ENCODE data around the gene SHROOM1.
A peak's percentile ranks its signal among the peaks of the same experiment; 100 is the strongest.
"Not testable (repeated sequence)": the region's sequence is repeated elsewhere in the genome, so short reads cannot be mapped to it uniquely, and the experiment has no call there.

Gene SHROOM1

DNA sequence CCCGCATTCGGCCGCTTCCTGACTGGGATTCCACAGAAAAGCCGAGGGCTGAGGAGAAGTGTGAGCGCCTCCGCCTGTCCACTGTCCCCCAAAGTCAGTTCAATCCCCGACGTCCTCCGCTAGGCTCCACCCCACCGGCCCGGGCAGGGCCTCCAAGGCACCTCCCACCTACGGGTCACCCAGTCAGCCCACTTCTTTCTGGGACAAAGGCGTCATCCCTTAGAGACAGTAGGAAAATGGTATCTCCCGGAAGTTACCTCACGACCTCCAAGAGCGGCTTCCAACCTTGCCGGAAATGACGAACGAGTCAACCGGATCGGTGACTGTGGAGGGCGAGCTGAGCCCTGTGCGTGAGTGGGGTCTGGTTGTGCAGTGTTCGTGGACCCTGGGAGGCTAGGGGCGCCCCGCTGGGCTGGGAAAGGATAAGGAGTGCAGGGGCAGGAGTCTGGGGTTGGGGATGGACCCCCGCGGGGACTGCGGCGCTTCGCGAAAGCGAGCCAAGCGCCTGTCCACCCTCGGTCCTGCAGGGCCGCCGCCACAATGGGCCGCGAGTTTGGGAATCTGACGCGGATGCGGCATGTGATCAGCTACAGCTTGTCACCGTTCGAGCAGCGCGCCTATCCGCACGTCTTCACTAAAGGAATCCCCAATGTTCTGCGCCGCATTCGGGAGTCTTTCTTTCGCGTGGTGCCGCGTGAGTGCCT lies 36.0 kb upstream of the SHROOM1 start, which contains the start of the genes GDF9 and UQCRQ:
Gene GDF9, minus strand, starts transcription at position 128 of the 704 bp plus-strand sequence. CDS start 1,936 bp downstream, outside the sequence.
Gene UQCRQ, plus strand, starts transcription at position 301 of the 704 bp plus-strand sequence. Its CDS starts 240 bp downstream, at position 541.
- TF ChIP-seq POLR2A (IDR thresholded peaks at IDR 0.05; ENCODE audit: extremely low read depth, insufficient read length) (peak; percentile 93), MYC (IDR thresholded peaks at IDR 0.05; ENCODE audit: low read depth, low read length) (peak; percentile 75)
- TF ChIP-seq, protein P1, sequence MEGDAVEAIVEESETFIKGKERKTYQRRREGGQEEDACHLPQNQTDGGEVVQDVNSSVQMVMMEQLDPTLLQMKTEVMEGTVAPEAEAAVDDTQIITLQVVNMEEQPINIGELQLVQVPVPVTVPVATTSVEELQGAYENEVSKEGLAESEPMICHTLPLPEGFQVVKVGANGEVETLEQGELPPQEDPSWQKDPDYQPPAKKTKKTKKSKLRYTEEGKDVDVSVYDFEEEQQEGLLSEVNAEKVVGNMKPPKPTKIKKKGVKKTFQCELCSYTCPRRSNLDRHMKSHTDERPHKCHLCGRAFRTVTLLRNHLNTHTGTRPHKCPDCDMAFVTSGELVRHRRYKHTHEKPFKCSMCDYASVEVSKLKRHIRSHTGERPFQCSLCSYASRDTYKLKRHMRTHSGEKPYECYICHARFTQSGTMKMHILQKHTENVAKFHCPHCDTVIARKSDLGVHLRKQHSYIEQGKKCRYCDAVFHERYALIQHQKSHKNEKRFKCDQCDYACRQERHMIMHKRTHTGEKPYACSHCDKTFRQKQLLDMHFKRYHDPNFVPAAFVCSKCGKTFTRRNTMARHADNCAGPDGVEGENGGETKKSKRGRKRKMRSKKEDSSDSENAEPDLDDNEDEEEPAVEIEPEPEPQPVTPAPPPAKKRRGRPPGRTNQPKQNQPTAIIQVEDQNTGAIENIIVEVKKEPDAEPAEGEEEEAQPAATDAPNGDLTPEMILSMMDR (IDR thresholded peaks at IDR 0.05; ENCODE audit: low read depth, low read length), result peak; percentile 23
- TF ChIP-seq, protein P2, sequence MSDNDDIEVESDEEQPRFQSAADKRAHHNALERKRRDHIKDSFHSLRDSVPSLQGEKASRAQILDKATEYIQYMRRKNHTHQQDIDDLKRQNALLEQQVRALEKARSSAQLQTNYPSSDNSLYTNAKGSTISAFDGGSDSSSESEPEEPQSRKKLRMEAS (IDR thresholded peaks at IDR 0.05; ENCODE audit: low read depth, low read length), result peak; percentile 53
- H3K4me3 ChIP-seq (ENCODE audit: low read depth, low read length), result peak within 1 kb of the TSS; percentile 94
- DNase-seq (ENCODE audit: low read depth), result peak; percentile 99

DNA sequence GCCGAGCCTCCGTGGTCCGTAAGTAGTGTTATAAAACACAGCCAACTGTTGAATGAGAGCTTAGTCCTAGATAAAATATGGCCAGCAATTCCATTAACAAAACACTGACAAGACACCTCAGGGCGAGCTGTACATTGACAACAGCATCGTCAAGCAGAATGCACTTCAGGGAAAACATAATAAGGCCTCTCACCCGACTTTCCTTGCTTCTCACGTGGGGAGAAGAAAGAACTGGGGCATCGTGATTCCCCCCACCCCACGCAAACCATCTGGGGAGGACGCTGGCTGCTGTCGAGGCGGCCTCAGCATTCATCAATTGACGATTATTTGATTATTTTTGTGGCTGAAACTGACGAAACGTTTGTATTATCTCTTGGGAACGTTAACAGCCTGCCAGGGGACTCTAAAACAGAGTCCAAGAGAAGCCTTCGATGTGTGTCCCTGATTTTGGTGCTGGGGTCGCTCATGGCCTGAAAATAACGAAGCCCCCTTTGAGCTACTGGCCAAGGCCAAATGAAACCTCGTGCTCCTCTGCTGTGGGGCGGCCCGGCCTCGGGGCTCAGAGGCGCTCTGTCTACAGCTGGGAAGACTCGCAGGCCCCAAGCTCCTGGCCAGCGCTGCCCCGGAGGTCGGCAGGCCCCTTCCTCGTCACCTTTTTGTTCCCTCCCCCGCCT lies 35.4 kb upstream of the SHROOM1 start:
- peak overlapping the region; percentile 94 for H3K4me3 ChIP-seq (ENCODE audit: low read depth, low read length)
- TF ChIP-seq, protein P2 (IDR thresholded peaks at IDR 0.05; ENCODE audit: low read depth, low read length), result 0 out of 2 replicates have a peak, but pooled peaks have one; percentile 21
- no peak for TF ChIP-seq MYC (IDR thresholded peaks at IDR 0.05; ENCODE audit: low read depth, low read length)
- DNase-seq (ENCODE audit: low read depth), result no peak

DNA sequence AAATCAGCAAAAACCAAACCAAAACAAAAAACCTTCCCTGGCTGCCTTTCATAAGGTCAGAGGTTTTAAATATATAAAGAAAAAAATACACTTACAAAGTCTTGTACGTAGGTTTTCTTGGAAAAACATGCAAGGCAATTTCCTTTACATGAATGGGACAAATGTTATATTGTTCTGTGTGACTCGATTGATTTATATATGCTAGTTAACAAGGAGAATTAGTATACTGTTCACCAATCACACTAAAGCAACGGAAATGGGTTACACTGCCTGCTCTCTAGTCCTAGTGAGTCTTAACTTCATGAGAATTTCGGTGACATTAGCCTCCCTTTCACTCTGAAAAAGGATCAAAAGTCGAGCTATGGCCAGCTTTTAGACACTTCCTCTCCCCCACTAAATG lies 30.3 kb upstream of the SHROOM1 start:
- TF ChIP-seq MYC (IDR thresholded peaks at IDR 0.05; ENCODE audit: low read depth, low read length), result no peak
- TF ChIP-seq, protein P2 (IDR thresholded peaks at IDR 0.05; ENCODE audit: low read depth, low read length), result no peak
- TF ChIP-seq POLR2A (IDR thresholded peaks at IDR 0.05; ENCODE audit: extremely low read depth, insufficient read length), result no peak
- TF ChIP-seq, protein P1 (IDR thresholded peaks at IDR 0.05; ENCODE audit: low read depth, low read length), result no peak
- DNase-seq (ENCODE audit: low read depth), result no peak
- H3K4me3 ChIP-seq (ENCODE audit: low read depth, low read length), result no peak overlapping the region

DNA sequence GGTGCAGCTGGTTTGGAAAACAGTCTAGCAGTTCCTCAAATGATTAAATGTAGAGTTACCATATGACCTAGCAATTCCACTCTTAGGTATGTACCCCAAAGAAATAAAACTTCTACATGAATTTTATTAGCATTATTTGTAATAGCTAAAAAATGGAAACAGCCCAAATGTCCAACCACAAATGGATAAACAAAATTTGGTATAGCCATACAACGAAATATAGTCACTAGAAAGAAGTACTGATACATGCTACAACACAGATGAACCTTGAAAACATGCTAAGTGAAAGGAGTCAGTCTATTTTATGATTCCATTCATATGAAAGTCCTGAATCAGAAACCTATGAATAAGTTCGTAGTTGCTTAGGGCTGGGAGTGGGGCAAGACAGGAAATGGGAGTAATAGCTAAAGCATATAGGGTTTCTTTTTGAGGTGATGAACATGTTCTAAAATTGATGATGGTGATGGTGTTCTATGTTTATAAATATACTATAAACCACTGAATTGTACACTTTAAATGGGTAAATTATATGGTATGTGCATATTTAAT lies 29.5 kb upstream of the SHROOM1 start:
- no peak overlapping the region for H3K4me3 ChIP-seq (ENCODE audit: low read depth, low read length)
- TF ChIP-seq POLR2A (IDR thresholded peaks at IDR 0.05; ENCODE audit: extremely low read depth, insufficient read length) (no peak), MYC (IDR thresholded peaks at IDR 0.05; ENCODE audit: low read depth, low read length) (no peak)
- TF ChIP-seq, protein P1 (IDR thresholded peaks at IDR 0.05; ENCODE audit: low read depth, low read length), result no peak
- TF ChIP-seq, protein P2 (IDR thresholded peaks at IDR 0.05; ENCODE audit: low read depth, low read length), result no peak
- no peak for DNase-seq (ENCODE audit: low read depth)

DNA sequence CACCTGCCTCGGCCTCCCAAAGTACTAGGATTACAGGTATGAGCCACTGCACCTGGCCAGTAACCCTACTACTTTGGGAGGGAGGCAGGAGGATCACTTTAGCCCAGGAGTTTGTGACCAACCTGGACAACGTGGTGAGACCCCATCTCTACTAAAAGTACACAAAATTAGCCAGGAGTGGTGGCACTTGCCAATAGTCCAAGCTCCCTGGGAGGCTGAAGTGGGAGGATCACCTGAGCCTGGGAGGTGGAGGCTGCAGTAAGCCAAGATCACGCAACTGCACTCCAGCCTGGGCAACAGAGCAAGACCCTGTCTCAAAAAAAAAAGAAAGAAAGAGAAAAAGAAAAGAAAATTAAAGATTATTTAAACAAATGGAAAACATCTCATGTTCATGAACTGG lies 25.6 kb upstream of the SHROOM1 start:
- no peak for DNase-seq (ENCODE audit: low read depth)
- TF ChIP-seq MYC (IDR thresholded peaks at IDR 0.05; ENCODE audit: low read depth, low read length), result no peak
- no peak for TF ChIP-seq POLR2A (IDR thresholded peaks at IDR 0.05; ENCODE audit: extremely low read depth, insufficient read length)
- TF ChIP-seq, protein P1 (IDR thresholded peaks at IDR 0.05; ENCODE audit: low read depth, low read length), result no peak
- TF ChIP-seq, protein P2 (IDR thresholded peaks at IDR 0.05; ENCODE audit: low read depth, low read length), result no peak
- no peak overlapping the region for H3K4me3 ChIP-seq (ENCODE audit: low read depth, low read length)

DNA sequence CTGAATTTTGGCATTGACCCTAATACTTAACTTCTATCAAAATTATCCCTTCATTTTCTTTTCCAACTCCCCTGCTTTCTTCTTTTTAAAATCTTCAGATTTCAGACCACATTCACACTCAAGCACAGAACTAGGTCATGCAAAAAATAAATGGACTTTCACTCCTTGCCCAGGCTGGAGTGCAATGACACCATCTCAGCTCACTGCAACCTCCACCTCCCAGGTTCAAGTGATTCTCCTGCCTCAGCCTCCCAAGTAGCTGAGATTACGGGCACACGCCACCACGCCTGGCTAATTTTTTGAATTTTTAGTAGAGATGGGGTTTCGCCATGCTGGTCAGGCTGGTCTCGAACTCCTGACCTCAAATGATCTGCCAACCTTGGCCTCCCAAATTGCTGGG lies 24.5 kb upstream of the SHROOM1 start:
- not testable (repeated sequence) for DNase-seq (ENCODE audit: low read depth); H3K4me3 ChIP-seq (ENCODE audit: low read depth, low read length)
